Subcutaneous adipose tissue (tissue), 4 donors: ENCODE results near the gene ZNF518B. TPM values are rescaled to one million over a fixed set of nuclear protein-coding genes. Genes with fewer than 3 reads are reported as not detected.

Experiments used
- CTCF ChIP-seq: fragments of 450-650 bp; IDR thresholded peaks from one replicate; pipeline ENCODE4 v1.5.1; 2016; ENCODE audit warnings: low read depth, mild to moderate bottlenecking, control low read depth, antibody characterized with exemption, moderate library complexity
- total RNA-seq, 4 donors: library from RNA; depleted of rRNA; stranded (reverse); fragments of >200 nt; gene quantifications; one replicate each; pipeline ENCODE4 v1.1.0, GENCODE V29; 2016

The ZNF518B gene
- total RNA-seq, 4 donors from 2014 or later = 14.7 to 27.4 (median 22.7) TPM

GRCh38 chr4:10456595-10457254 is 501 bp downstream of the ZNF518B start:
- TF ChIP-seq CTCF = no peak

GRCh38 chr4:10456260-10456594 is 999 bp downstream of the ZNF518B start:
- TF ChIP-seq CTCF = no peak

- TF ChIP-seq CTCF = no peak
These were observed 2.1 kb downstream of the ZNF518B start for GRCh38 chr4:10455133-10455532.

- TF ChIP-seq CTCF = no peak
These were observed 2.5 kb downstream of the ZNF518B start for GRCh38 chr4:10454726-10455125.

- no peak for TF ChIP-seq CTCF
These were observed 3.1 kb downstream of the ZNF518B start for GRCh38 chr4:10454121-10454520.

- TF ChIP-seq CTCF = no peak
These were observed 8.2 kb downstream of the ZNF518B start for GRCh38 chr4:10448991-10449390.

- no peak for TF ChIP-seq CTCF
These were observed 14.2 kb downstream of the ZNF518B start for GRCh38 chr4:10442976-10443375.
